Measurements from ENCODE around the gene IFITM5.

IFITM5 gene

DNA sequence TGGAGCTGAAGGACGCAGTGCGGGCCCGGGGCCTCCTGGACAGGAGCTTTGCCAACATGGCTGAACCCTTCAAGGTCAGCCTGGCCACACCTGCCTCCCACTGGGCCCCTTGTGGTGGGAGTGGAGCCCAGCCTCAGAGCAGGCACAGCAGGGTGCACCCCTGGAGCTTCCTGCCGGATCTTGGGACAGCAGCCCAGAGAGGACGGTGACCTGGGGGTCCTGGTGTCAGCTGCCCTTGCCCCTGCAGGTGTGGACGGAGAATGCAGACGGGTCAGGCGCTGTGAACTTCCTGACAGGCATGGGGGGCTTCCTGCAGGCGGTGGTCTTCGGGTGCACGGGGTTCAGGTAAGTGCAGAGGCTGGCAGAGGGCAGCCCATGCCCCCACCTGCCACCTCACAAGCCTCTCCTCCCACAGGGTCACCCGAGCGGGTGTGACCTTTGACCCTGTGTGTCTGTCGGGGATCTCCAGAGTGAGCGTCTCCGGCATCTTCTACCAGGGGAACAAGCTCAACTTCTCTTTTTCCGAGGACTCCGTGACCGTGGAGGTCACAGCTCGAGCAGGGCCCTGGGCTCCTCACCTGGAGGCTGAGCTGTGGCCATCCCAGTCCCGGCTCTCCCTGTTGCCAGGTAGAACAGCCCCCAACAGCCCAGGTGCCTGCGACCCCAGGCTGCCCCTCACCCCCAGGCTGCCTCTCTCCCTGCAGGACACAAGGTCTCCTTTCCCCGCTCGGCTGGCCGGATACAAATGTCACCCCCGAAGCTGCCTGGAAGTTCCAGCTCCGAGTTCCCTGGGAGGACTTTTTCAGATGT is 5.3 kb downstream of the IFITM5 start:
- DNase-seq, result no peak

DNA sequence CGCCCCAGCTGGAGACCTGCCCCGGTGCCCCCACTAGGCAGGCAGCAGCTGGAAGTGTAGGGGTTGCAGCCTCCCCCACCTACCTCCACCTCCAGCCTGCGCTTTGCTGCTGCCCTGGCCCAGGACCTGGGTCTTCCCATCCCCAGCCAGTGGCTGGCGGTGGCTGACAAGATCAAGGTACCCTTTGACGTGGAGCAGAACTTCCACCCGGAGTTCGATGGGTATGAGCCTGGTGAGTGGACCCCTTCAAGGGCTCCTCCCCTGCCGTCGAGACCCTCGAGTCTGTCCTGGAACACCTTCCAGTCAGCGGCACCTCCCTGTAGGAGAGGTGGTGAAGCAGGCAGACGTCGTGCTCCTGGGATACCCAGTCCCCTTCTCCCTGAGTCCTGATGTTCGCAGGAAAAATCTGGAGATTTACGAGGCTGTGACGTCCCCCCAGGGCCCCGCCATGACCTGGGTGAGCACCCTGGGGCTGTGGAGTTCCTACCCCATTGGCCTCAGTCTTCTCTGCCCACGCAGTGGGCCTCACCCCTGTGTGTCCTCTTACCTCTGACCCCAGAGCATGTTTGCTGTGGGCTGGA is 6.0 kb downstream of the IFITM5 start:
- DNase-seq, result no peak

DNA sequence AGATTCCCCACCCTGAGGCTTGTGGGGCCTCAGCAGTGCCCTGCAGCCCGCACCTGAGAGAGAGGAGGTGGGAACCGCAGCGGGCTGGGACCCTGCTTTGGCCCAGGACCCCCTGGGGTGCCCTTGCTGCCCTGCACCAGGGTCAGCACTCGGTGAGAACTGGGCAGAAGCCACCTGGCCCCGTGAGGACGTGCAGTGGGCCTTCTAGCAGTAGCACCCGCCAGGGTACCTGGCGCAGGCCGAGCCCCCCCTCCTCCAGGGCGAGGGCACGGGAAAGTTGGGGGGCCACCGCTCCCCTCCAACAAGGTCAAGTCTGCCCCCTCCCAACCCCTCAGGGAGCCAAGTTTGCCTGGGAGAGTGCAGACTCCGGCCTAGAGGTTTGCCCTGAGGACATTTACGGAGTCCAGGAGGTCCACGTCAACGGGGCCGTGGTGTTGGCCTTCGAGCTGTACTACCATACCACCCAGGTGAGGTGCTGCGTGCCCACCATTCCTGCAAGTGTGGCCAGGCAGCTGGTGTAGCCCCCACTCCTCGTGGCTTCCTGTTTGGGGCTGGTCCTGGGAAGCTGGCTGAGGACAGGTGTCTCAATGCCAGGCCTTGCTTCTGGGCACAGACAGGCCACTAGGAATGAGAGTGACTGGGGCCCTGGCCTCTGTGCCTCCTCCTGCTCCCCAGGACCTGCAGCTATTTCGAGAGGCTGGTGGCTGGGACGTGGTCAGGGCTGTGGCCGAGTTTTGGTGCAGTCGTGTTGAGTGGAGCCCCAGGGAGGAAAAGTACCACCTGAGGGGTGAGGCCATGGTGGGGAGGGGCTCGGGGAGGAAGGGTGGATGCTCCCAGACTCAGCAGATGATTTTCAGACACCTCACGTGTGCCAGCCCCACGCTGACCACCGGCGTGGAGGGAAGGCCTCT is 6.9 kb downstream of the IFITM5 start:
- DNase-seq, result no peak

DNA sequence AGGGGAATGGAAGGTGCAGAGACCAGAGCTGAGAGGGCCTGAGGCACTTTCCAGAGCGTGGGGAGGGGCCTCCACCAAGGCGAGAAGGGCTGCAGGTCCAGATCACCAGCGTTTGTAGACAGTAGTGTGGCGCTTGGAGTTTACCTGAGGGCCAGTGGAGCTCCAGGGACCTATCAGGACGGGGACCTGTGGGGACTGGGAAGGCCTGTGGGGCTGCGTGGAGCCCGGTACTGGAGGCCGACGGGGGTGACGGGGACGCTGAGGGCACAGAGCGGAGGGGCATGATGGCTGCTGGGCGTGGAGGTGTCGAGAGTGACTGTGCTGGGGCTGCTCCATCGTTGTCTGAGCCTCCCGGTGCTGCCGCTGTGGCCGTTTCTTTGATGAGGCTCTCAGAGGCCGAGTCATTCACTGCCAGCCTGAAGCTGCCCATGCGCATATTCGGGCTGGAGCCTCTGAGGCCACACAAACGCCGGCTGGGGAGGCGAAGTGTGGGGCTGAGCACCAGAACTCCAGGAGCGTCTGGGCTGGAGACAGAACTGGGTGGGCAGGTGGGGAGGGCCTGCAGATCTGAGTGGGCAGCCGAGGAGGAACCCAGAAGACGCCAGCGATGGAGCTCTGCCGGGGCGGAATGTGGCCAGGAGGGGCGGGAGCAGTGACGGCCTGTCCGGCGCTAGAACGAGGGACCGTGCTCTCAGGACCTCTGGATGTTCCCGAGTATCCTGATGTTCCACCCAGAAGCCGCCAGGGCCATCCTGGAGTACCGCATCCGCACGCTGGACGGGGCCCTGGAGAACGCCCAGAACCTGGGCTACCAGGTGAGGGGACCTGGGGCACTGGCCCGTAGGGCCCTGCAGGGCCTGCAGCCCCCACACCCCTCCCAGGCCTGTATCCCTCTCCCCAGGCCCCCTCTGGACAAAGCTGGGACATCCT is 7.8 kb downstream of the IFITM5 start:
- DNase-seq, result no peak

DNA sequence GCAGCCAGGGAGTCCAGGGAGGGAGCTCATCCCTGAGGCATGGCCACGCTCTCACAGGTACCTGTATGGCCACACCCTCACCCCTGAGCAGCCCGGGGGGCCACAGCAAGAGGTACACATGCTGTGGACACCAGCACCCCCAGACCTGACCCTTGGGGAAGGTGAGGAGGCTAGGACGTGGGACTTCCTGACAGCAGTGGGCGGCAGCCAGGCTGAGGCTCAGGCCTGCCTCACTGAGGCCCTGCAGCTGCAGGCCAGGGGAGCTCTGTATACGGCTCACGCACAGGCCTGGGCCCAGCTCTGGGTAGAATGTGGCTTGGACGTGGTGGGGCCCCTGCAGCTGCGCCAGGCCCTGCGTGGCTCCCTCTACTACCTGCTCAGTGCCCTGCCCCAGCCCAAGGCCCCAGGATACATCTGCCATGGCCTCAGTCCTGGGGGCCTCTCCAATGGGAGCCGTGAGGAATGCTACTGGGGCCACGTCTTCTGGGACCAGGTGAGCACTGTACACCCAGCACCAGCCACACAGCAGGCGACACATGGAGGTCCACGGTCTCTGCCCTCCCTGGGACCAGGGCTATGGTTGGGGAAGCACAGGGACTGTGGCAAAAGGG is 8.6 kb downstream of the IFITM5 start:
- no peak for DNase-seq

DNA sequence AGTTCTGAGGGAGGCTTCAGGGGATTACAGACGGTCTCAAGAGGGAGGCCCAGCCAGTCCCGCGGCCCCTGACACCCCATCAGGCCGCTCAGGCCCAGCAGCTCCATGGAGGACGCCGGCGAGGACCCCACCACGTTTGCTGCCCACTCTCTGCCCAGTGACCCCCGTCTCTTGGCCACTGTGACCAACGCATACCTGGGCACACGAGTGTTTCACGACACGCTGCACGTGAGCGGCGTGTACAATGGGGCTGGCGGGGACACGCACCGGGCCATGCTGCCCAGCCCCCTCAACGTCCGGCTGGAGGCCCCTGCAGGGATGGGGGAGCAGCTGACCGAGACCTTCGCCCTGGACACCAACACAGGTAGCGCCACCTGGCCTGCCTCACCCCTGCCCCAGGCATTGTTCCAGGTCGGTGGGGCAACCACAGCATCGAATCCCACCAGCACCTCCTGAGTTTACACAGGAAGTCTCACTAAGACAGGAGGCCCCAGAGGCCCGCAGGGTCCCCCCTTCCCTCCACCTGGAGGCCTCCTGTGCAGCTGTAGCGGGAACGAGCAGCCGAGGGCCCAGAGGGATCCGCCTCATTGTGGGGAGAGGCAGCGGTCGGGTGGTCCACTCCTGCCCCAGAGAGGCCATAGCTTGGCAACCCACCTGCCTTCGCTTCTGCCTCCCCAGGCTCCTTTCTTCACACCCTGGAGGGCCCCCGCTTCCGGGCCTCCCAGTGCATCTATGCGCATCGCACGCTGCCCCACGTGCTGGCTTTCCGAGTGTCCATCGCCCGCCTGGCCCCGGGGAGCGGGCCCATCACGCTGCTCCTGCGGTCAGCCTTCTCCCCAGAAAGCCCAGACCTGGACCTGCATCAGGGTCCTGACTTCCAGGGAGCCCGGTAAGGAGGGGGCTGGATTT is 9.4 kb downstream of the IFITM5 start:
- DNase-seq, result no peak

DNA sequence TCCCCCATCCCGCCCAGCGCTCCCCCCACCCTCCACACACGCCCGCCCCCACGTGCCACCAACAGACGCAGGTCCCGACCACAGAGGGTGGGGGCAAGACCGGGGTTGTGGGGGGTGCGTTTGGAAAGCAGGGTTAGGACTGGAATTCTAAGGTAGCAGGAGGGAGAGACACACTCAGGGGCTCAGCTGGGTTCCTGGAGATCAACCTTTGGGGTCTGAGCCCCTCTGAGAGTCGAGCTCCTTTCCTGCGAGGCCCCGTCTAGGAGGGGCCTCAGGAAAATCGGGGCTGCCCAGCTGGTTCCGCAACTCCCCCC is 10.0 kb downstream of the IFITM5 start:
- no peak for DNase-seq

DNA sequence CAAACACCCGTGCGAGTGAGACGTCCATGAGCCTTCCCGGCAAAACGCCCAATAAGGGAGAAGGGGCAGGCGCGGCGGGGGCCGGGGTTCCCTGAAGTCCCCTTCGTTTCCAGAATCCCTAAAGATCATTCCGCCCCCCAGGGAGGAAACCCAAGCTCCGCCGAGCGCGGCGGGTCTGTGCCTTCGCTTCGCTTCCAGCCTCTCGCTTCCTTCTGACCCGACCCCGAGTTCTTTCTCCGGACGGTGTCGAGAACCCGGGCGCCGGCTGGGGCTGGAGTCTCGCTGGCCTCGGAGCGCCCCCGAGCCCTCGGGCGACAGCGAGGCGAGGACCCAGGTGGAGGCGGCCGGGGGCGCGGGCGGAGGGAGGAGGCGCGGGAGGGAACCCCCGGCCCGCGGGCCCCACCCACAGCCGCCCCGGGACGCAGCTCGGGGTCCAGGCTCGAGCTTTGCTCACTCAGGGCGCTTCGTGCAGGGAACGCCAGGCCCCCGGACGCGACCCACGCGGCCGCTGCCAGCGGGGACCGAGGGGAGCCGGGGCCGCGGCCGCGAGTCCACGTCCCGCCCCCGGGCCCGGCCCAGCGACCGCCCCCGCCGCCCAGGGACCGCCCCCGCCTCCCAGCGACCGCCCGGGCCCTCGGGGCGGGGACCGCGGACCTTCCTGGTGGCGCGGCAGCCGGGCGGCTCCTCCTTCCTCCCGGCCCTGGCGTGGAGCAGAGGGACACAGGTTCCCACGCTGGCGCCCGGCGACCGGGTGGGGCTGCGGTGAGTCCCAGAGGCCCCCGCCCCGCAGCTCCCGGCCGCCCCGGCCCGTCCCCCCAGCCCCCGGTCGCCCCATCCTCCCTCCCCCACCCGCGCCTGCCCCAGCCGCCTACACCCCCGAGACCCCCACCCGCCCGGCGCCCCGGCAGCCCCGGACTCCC is 10.6 kb downstream of the IFITM5 start, which contains the start of gene PGGHG:
Gene PGGHG (plus strand): TSS at position 649 of the 920 bp plus-strand sequence. CDS start 691 bp downstream, outside the sequence.
- peak; percentile 59 for DNase-seq

DNA sequence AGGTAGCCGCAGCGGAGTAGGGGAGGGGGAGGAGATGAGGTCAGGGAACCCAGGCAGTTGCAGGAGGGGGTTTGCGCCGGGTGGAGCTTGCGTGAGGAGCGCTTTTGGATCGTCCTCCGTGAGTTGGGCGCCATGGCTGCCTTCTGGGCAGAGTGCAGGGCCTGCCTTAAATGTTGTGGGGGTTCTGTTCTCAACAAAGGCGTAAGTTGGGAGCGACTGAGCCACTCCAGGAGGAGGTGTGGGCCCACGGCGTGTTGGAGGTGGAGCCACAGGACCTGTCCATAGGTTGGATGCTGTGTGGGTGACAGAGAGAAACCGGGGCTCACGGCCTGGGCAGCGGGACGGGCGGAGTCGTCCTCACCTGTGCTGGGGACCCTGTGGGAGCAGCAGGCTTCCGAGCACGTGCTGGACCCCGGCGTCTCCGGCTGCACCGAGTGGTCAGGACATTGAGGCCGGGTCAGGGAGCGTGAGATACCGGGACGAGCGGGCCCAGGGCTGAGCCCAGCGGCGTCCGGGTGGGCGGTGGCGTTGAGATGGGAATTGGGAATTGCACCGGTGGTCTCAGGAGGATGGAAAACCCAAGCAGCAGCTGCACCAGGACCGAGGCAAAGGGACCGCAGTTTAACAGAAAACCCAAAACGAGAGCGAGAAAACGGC is 11.4 kb downstream of the IFITM5 start:
- no peak for DNase-seq

DNA sequence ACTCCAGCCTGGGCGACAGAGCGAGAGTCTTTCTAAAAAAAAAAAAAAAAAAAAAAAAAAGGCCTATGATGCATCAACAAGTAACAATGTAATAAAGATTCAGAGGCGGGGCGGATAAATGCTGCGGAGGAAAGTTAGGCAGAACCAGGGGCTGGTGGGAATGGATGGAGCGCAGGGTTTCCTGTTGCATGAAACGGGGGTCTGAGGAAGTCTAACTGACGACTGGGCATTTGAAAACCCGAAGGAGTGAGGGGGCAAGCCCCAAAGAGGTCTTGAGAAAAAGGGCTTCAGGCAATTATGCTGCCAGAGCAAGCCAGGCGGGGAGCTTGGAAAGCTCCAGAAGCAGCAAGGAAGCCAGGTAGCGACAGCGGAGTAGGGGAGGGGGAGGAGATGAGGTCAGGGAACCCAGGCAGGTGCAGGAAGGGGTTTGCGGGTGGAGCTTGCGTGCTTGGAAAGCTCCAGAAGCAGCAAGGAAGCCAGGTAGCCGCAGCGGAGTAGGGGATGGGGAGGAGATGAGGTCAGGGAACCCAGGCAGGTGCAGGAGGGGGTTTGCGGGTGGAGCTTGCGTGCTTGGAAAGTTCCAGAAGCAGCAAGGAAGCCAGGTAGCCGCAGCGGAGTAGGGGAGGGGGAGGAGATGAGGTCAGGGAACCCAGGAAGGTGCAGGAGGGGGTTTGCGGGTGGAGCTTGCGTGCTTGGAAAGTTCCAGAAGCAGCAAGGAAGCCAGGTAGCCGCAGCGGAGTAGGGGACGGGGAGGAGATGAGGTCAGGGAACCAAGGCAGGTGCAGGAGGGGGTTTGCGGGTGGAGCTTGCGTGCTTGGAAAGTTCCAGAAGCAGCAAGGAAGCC is 12.1 kb downstream of the IFITM5 start:
- DNase-seq, result peak; percentile 35

DNA sequence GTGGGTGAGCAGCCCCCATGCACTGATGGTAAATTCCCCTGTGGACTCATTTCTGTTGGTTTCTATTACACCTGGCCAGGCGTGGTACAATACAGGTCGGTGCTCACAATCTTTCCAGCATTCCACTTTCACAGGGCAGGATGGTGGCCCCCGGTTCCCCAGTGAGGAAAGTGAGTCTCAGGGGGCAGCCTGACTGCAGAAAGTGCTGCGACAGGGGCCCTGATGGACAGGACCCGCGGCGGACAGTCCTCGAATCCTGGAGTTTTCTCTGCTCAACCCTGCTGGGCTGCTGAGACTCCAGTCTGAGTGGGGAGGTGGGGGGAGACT is 13.5 kb downstream of the IFITM5 start:
- DNase-seq, result no peak

DNA sequence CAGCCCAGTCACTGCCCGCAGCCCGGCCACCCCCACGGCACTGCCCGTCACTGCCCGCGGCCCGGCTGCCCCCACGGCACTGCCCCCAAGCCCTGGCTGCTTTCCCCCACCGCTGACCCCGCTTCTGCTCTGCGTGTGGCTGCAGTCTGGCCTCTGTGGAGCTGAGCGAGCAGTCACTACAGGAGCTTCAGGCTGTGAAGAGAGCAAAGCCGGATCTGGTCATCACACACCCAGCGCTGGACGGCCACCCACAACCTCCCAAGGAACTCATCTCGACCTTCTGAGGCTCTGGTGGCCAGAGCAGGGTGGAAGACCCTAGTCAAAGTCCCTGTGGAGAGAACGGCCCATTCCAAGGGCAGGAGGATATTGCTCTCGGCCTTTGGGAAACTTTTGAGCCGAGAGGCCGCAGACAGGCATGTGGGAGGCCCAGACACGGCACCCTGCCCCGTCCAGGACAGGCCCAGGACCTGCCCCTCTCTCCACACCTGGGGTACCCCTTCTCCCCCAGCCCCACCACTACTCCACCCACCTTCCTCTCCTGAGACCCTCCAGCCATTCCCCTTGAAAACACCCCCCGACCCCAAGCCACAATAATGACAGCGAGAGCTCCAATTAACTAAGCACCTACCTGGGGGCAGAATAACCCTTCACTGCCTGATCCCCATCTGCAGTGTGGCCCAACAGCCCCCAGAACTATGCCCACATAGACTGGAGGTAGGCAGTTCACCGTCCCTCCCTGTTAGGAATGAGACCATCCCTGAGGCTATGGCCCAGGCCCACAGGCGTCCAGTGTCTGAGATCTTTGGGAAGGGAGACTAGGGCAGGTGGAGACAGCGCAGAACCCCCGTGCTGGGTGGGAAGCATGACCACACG is 14.1 kb downstream of the IFITM5 start:
- no peak for DNase-seq

DNA sequence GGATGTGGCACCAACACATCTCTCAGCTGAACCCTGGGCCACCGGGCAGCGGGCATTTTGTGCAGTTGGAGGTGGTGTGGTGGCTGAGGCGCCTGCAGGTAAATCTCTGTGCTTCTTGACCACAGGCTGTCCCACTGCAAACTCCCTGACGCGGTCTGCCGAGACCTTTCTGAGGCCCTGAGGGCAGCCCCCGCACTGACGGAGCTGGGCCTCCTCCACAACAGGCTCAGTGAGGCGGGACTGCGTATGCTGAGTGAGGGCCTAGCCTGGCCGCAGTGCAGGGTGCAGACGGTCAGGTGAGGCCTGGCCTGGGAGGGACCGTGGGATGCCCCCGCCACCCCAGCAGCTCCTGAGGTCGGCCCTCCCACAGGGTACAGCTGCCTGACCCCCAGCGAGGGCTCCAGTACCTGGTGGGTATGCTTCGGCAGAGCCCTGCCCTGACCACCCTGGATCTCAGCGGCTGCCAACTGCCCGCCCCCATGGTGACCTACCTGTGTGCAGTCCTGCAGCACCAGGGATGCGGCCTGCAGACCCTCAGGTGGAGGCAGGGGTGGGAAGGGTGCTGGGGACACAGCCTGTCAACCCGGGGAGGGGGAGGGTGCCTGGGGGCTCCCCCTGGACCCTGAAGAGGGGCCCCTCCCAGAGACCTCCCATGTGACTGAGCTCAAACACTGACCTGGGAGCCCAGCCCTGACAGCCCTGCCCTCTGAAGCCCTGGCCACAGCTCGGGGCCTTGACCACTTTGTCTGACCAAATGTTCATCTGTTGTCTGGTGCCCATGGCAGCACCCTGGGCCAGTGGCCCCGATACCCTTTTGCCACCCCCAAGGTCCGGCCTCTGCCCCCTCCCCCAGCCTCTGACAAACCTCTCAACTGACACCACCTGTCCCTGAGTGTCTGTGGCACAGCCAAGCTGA is 15.0 kb downstream of the IFITM5 start:
- no peak for DNase-seq

DNA sequence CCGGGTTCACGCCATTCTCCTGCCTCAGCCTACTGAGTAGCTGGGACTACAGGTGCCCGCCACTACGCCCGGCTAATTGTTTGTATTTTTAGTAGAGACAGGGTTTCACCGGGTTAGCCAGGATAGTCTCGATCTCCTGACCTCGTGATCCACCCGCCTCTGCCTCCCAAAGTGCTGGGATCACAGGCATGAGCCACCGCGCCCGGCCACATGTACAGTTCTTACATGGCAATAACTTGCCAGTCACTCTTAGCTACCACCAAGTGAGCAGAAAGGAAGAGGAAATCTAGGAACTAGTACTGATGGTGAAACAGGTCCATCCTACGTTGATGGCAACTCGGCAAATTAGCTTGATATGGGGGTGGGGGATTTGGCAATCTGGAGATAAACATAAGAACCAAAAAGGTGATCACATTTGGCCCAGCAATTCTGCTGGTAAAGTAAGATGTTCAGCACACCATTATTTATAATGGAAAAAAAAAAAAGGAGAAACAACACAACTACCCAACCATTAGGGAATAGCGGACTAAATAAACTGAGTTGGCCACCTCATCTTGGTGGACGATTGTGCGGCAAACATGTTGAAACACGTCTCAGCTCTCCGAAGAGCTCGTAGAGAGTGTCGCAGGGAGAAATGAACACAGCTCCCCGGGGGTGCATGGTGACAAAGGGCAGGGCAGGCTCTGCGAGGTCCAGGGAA is 15.8 kb downstream of the IFITM5 start:
- DNase-seq, result no peak

DNA sequence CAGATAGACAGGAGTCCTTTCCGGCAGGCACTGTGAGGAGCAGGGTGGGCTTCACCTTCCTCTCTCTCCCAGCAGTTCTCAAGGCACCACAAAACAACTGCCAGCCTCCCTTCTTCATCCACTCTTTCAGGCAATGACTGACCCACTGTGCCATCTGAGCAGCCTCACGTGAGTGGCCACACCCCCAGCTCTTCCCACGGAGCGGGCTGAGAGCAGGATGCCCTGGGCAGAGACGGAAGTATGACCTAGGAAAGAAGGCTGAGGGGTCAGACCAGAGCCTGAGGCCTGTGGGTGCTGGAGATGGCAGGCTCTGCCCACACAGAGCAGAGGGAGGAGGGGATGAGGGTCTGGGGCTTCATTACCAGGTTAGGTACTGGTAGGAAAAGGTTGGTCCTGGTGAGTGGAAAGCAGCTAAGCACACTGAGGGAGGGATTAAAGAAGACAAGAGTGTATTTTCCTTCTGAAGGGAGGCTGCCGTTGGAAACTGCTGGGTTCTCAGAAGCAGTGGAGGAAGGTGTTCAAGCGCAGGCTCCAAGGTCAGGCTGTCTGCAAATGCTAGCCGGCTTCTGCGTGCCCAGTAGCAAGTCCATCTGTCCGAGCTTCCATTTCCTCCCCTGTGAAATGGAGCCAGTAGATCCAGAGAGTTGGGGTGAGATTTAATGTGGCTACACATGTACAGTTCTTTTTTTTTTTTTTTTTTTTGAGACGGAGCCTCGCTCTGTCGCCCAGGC is 16.5 kb downstream of the IFITM5 start:
- DNase-seq, result no peak

Measured in activated CD4-positive, alpha-beta T cell treated with anti-CD3 and anti-CD28 coated beads, Interleukin-10, Interleukin-2, amounts not matched to agents 100 ng/mL and 50 ng/mL, durations not matched to agents 16 hours and 8 hours (primary cell).